GM12878 (cell line): ENCODE data around the gene PHKB.
A peak's percentile ranks its signal among the peaks of the same experiment; 100 is the strongest.

Source experiments
- CREB1 ChIP-seq: IDR thresholded peaks from 2 replicates; pipeline ENCODE4 v1.6.1; 2012; ENCODE audit warnings: low read depth, mild to moderate bottlenecking, inconsistent platforms
- SMC3 ChIP-seq: IDR thresholded peaks from 2 replicates; pipeline ENCODE4 v1.6.1; 2011; ENCODE audit warnings: low read length, improper control_type of control experiment, borderline replicate concordance

DNA sequence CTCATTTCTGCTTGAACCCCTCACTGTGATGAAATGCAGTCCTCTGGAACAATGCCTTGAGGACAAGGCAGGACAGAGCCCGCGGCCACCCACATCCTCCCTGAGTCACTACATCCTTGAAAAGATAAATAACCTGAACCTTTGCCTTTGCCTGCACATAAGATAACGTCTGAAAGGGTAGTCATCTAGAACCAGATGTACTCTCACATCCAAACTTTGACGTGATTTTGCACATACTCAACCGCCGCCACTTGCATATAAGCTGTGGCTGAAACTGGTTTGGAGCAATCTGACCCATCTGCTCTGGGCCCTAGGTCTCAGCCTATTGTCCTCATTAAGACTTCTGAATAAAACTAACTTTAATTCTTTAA lies 252.1 kb downstream of the PHKB start:
- TF ChIP-seq SMC3 = no peak
- 0 out of 2 replicates have a peak, but pooled peaks have one; percentile 38 for TF ChIP-seq CREB1
